ENCODE results near the gene TSSK2.
A peak's percentile ranks its signal among the peaks of the same experiment; 100 is the strongest.

Gene TSSK2

DNA sequence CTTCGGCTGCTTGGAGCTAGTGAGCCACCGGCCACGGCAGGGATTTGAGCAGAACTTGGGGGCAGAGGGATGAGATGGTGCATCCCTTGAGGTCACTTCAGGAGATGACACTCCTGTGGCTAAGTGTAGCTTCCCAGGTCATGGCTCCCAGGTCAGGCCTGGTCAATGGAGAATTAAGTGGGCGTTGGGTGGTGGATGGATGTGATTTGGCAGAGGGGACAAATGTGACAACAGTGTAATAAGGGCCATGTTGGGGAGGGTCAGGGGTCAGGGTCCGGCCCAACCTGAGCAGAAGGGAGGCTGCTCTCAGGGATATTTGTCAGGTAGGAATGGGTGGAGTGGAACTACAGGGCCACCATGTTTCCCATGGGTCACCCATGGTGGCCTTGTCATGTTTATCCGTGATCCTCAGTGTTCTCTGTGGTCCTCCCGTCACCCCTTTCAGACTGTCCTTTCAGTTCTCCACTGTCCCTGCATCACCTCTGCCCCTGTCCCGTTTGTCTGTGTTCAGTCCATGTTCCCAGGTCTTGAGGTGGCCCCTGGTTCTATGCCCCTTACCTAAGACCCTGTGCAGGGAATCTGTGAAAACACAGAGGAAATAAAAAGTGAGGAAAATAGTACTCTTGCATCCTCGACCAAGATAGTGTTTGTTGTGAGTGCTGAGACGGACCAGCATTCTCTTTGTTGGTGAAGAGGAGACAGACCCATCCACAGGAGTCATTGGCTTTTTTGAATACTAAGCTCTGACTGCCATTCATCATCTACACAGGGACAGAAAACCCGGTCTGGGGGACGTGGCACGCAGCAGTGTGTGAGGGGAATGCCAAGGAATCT, 41.3 kb downstream of the TSSK2 start:
- DNase-seq (ENCODE audit: low read depth): no peak

DNA sequence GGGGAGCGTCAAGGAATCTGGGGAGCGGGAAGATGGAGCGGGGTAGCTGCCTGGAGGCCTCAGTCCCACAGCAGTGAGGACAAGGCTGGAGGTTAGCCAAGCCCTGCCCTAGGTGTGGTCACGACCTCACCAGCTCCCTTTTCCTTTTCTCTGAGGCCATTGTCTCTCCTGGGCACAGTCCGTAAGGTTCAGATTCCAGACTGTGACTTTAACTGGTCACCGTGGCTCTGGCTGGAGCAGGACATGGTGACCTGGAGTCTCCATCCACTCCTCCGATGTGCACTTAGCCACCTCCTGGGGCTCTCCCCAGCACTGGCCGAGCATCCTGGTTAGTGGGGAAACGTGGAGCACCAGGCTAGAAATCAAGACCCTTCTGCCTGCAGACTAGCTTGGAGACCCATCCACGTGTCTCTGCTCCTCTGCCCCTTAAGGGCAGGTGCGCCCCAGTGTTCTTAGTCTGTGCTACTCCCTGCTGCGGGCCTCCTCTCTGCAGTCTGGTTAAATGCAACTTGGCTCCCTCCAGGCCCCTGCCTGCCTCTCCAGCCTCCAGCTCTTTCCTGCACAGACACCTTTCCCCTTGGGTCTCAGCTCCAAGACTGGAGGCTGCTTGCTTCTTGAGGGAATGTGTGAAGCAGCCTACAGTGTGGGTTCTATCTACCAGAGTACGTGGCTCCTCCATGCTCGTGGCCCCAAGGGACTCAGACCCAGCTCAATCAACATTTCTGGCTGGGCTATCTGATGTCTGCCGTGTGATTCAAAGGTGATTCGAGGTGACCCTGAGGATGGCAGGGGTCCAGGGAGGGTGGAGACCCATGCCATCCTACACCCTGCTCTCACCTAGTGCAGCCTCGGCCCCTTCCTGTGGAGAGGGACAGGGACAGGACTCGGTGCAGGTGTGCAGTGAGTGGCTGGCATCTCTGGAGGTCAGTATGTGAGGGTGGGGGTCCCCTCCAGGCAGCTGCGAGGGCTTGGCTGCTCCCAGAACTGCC, 42.2 kb downstream of the TSSK2 start:
- DNase-seq (ENCODE audit: low read depth): no peak

DNA sequence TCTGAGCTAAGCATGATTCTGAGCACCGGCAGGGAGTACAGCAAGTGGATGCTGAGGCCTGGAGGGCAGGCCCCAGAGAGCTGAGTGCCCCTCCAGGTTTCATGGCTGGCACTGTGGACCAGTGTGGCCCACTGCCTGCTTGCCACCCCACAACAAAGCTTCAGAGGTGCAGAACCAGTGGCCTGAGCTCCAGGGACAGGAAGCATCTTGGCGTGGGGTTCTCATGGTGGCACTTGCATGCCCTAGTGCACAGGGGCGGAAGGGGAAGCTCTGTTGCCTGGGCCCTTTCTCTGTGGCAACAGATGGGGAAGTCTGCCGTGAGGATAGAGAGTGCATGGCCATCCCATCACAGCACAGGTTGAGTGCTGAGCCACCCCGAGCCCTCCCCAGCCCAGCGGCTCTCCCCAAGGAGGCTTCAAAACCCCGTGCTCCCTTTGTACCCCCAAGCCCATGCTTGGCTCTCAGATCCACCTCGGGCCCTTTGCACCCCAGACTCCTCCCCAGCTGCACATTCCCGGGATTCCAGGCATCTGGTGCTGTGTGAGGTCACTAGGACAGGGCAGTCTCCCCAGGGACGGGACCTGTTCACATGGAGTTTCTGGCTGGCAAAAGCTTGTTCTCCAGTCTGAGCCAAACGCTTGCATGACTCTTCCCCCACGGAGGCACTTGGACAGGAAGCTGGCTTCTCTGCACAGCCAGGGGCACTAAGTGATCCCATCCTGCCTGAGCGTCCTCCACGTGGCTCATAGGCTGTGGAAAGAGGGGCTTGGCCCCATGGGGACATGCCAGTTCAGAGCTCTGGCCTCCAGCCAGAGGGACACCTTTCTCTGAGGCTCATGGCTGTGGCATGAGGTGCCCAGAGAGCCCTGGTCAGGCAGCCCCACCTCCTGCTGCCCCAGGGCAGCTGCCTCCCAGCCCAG, 43.3 kb downstream of the TSSK2 start:
- DNase-seq (ENCODE audit: low read depth): no peak

GRCh38 chr22:19175026-19175601, 44.0 kb downstream of the TSSK2 start:
- DNase-seq (ENCODE audit: low read depth): no peak

DNA sequence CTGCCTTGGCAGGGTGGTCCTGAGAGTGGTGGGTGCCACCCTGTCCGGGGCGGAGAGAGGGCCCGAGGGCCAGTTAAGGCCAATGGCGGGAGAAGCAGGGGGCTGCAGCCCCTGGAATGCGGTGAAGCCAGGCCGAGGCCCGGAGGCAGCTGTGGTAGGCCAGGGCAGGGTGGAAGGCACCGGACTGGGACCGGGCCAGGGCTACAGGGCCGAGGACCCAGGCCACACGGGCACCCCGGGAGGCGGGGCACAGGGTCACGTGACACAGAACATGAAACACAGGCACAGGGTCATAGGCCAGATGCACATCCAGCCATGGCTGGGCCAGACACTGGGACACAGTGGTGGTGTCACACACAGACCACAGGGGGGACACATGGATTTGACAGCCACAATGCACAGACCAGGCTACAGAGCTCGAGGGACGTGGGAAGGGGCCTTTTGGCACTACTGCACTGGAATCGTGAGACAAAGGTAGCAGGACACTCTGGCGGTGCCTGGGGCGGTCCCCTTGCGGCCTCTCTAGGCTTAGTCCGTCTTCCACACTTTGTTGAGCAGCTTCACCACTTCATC, 44.6 kb downstream of the TSSK2 start:
- DNase-seq (ENCODE audit: low read depth): no peak

DNA sequence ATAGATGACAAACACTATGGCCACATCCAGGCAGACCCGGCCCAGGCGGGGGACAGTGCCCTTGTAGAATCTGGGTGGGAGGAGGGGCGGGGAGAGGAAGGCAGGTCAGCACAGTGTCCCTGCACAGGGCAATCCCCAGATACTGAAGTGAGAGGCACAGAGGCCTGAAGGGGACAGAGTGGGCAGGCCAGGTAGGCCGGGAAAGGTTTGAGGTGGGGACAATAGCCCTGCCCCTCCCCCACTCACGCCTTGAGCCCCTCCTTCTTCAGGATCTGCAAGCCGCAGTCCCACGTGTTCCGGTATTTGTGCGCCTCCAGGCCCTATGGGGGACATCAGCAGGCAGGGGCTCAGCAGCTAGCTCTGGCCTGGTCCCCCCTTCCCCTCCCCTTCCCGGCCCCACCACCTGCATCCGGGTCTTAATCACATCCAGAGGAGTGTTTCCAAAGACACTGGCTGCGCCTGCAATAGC, 45.1 kb downstream of the TSSK2 start:
- no peak for DNase-seq (ENCODE audit: low read depth)

GRCh38 chr22:19176732-19177131, 45.6 kb downstream of the TSSK2 start:
- DNase-seq (ENCODE audit: low read depth): no peak

GRCh38 chr22:19177164-19178064, 46.3 kb downstream of the TSSK2 start:
- no peak for DNase-seq (ENCODE audit: low read depth)

DNA sequence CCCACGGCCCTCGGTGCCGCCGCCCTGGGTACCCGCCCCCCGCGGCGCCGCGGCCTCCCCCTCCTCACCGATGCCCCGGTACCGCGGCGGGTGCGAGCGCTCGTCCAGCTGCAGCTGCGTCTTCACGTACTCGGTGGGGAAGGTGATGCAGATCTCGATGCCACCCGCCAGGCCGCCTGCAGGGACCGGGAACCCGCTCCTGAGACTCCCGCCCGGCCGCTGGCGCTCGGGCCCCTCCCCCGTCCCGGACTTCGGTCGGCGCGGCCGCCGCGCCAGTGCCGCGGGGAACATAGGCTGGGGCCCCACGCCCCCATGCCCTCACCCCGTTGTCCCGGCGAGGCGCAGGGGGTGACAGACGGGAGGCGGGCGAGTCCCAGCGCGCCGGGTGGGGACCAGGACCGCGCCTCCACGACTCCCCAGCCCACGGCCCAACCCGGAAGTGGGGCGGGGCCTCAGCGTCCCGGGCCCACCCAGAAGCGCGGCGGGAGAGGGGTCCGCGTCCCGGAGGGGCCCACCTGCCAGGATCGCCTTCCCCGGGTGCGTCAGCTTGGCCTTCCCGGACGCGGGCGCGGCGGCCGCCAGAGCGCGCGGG, 47.1 kb downstream of the TSSK2 start:
- peak; percentile 38 for DNase-seq (ENCODE audit: low read depth)

DNA sequence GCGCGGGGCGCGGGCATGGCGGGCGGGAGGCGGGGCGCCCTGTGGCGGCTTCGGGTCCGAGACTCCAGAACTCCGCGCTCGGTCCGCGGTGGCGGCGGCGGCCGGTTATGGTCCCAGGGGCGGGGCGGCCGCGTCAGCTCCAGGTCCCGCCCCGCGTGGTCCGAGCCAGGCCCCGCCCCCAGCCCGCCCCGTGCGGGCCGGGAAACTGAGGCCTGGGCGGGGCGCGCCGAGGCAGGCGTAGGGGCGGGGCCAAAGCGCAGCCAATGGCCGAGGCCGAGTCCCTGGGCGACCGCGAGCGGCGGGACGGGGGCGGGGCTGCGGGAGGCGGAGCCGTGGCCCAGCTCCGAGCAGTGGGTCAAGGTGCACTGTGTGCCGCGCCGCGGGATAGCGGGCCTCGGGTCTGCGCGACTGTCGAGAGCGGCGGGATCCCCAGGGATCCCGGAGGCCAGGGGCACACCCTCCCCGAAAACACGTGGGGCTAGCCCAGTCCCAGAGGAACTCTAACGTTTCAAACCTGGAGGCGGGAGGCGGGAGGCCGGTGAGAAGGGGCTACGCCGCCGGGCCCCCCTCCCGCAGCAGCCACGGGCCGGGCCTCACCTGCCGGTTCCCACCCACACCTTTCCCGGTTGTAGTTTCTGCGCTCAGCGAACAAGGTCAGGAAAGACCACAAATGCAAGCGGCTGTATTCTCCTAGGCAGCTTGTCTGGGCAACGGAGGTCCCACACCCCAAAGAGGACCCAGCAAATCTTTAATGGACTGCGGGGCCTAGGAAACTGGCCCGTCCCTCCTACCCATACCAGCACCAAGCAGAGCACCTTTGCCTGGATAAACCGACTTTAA, 47.8 kb downstream of the TSSK2 start, which contains the start of gene SLC25A1:
Gene SLC25A1, minus strand, starts transcription at position 80 of the 840 bp plus-strand sequence. Its CDS starts 63 bp downstream, at position 17.
- peak; percentile 70 for DNase-seq (ENCODE audit: low read depth)

- no peak for DNase-seq (ENCODE audit: low read depth)
Observed at GRCh38 chr22:19179497-19180048, 48.5 kb downstream of the TSSK2 start.

DNA sequence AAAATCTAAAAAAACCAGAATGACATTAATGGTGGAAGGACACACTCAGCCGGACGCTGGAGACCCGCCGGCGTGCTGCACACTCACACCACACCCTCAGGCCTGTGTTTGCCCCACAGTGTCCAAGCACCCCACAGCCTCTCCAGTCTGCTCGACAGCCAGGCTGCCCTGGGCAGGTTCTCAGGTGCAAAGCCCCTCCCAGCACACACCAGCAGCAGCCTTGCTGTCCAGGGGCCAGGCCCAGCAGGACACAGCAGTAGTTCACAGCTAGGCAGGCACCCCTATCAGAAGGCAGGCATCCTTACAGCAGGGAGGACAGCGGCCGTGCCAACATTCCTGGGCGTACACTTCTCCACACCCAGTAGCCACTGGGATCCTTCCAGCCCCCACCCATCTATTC, 49.1 kb downstream of the TSSK2 start:
- DNase-seq (ENCODE audit: low read depth): no peak

DNA sequence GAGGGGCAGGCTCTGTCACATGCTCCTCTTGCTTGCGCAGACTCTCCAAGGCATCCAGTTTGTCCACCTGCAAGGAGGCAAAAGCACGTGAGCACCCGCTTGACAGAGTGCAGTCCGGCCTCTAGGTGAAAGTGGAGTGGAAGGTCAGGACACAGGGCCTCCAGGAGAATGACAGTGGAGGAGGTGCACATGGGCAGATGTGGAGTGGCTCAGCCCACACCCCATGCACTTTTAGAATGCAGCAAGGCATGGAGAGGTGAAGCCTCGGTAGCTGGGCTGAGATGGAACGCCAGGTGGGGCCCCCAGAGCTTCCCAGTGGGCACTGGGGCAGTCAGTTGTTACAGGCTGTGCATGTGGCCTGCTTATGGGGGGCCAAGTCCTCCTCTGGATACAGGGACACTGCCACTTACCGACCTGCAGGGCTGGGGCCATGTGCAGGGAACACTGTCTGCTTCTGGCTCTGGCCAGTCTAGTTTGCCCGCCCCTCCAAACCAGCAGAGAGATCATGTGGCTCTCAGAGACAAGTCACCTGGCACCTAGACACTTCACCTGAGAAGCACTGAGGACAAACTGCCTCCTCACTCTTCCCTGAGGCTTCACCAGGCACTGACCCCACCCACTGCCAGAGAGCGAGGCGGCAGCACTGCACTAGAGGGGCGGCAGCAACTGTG, 49.8 kb downstream of the TSSK2 start:
- no peak for DNase-seq (ENCODE audit: low read depth)

GRCh38 chr22:19181786-19182471, 50.8 kb downstream of the TSSK2 start:
- no peak for DNase-seq (ENCODE audit: low read depth)
